Measurements from ENCODE around the gene ASAP3. TPM values are rescaled to one million over a fixed set of nuclear protein-coding genes. Genes with fewer than 3 reads are reported as not detected.

Gene ASAP3
- total RNA-seq, 1 experiment from 2014 or later, result 12.1 TPM

GRCh38 chr1:23450894-23451293 lies 33.1 kb downstream of the ASAP3 start:
- no peak for DNase-seq
- Histone ChIP-seq H3K36me3 (ENCODE audit: control insufficient read depth, insufficient read depth, low read length) (no peaks in the 10 kb centered on the region), H3K27me3 (replicated peaks; ENCODE audit: control insufficient read depth, insufficient read depth, low read length) (no peaks in the 10 kb centered on the region), H3K4me1 (no peaks in the 10 kb centered on the region), H3K4me3 (ENCODE audit: low read depth, low read length) (no peak overlapping the region), H3K9me3 (no peaks in the 10 kb centered on the region)
- Mint-ChIP-seq H3K4me3 (ENCODE audit: unreplicated experiment) (no peak overlapping the region), H3K4me1 (ENCODE audit: low read depth, unreplicated experiment) (no peaks in the 10 kb centered on the region), H3K9me3 (ENCODE audit: unreplicated experiment) (no peaks in the 10 kb centered on the region), H3K36me3 (ENCODE audit: insufficient read depth, unreplicated experiment) (no peaks in the 10 kb centered on the region), H3K27ac (ENCODE audit: unreplicated experiment) (no peak overlapping the region), H3K27me3 (ENCODE audit: insufficient read depth, unreplicated experiment) (no peaks in the 10 kb centered on the region)
- ChIA-PET POLR2A (no interaction called here), CTCF (no interaction called here)
- intact Hi-C loops (cut with micrococcal nuclease; ENCODE audit: unreplicated experiment), result no loop called here
- no peak for TF ChIP-seq CTCF (IDR thresholded peaks at IDR 0.05; ENCODE audit: insufficient read depth in 1 of 2, low read depth in 1 of 2, low read length in 1 of 2, severe bottlenecking in 1 of 2, unreplicated experiment in 1 of 2)
- BruUV-seq (replicated peaks), result no TSS peak

- Mint-ChIP-seq H3K36me3 (ENCODE audit: insufficient read depth, unreplicated experiment) (no peaks in the 10 kb centered on the region), H3K9me3 (ENCODE audit: unreplicated experiment) (no peaks in the 10 kb centered on the region), H3K27ac (ENCODE audit: unreplicated experiment) (no peak overlapping the region), H3K4me1 (ENCODE audit: low read depth, unreplicated experiment) (no peaks in the 10 kb centered on the region), H3K4me3 (ENCODE audit: unreplicated experiment) (no peak overlapping the region), H3K27me3 (ENCODE audit: insufficient read depth, unreplicated experiment) (no peaks in the 10 kb centered on the region)
- no peak for DNase-seq
- TF ChIP-seq CTCF (IDR thresholded peaks at IDR 0.05; ENCODE audit: insufficient read depth in 1 of 2, low read depth in 1 of 2, low read length in 1 of 2, severe bottlenecking in 1 of 2, unreplicated experiment in 1 of 2), result no peak
- CTCF ChIA-PET, result no interaction called here
- no peaks in the 10 kb centered on the region for H3K9me3 ChIP-seq
- BruUV-seq (replicated peaks), result no TSS peak
- H3K27me3 ChIP-seq (replicated peaks; ENCODE audit: control insufficient read depth, insufficient read depth, low read length), result no peaks in the 10 kb centered on the region
- no peak overlapping the region for H3K4me3 ChIP-seq (ENCODE audit: low read depth, low read length)
- no peaks in the 10 kb centered on the region for H3K36me3 ChIP-seq (ENCODE audit: control insufficient read depth, insufficient read depth, low read length)
- no peaks in the 10 kb centered on the region for H3K4me1 ChIP-seq
- intact Hi-C loops (cut with micrococcal nuclease; ENCODE audit: unreplicated experiment), result no loop called here
- POLR2A ChIA-PET, result no interaction called here
These were observed 34.0 kb downstream of the ASAP3 start for GRCh38 chr1:23449958-23450357.

- Histone ChIP-seq H3K36me3 (ENCODE audit: control insufficient read depth, insufficient read depth, low read length) (no peaks in the 10 kb centered on the region), H3K27me3 (replicated peaks; ENCODE audit: control insufficient read depth, insufficient read depth, low read length) (no peaks in the 10 kb centered on the region), H3K4me3 (ENCODE audit: low read depth, low read length) (no peak overlapping the region), H3K9me3 (no peaks in the 10 kb centered on the region), H3K4me1 (no peaks in the 10 kb centered on the region)
- no peak for DNase-seq
- no peak overlapping the region for H3K27ac Mint-ChIP-seq (ENCODE audit: unreplicated experiment)
- H3K4me3 Mint-ChIP-seq (ENCODE audit: unreplicated experiment), result no peak overlapping the region
- ChIA-PET POLR2A (no interaction called here), CTCF (no interaction called here)
- no peaks in the 10 kb centered on the region for H3K36me3 Mint-ChIP-seq (ENCODE audit: insufficient read depth, unreplicated experiment)
- intact Hi-C loops (cut with micrococcal nuclease; ENCODE audit: unreplicated experiment), result no loop called here
- H3K4me1 Mint-ChIP-seq (ENCODE audit: low read depth, unreplicated experiment), result no peaks in the 10 kb centered on the region
- no peaks in the 10 kb centered on the region for H3K27me3 Mint-ChIP-seq (ENCODE audit: insufficient read depth, unreplicated experiment)
- no peaks in the 10 kb centered on the region for H3K9me3 Mint-ChIP-seq (ENCODE audit: unreplicated experiment)
- no peak for TF ChIP-seq CTCF (IDR thresholded peaks at IDR 0.05; ENCODE audit: insufficient read depth in 1 of 2, low read depth in 1 of 2, low read length in 1 of 2, severe bottlenecking in 1 of 2, unreplicated experiment in 1 of 2)
- BruUV-seq (replicated peaks), result no TSS peak
These were observed 34.7 kb downstream of the ASAP3 start for GRCh38 chr1:23449306-23449705.
